OCI-LY3 (cell line): ENCODE results near the gene CNOT2.
"Not testable (repeated sequence)": the region's sequence is repeated elsewhere in the genome, so short reads cannot be mapped to it uniquely, and the experiment has no call there.

ENCODE experiments used
- CTCF ChIP-seq: fragments of 200-600, 300-600 bp; sonication (generic); IDR thresholded peaks from 2 replicates; pipeline ENCODE4 v1.5.1; 2014; ENCODE audit warnings: antibody characterized with exemption, low read length, low read depth
- EZH2phosphoT487 ChIP-seq: fragments of 200-600 bp; shearing (Covaris generic); IDR thresholded peaks from 2 replicates; pipeline ENCODE4 v1.6.1; 2018; ENCODE audit warnings: antibody characterized with exemption, mixed run types, low read depth

GRCh38 chr12:70392631-70393030 is 149.4 kb downstream of the CNOT2 start:
- not testable (repeated sequence) for TF ChIP-seq CTCF, EZH2phosphoT487
